H9 (cell line): ENCODE data around the gene SLC22A2. TPM values are rescaled to one million over a fixed set of nuclear protein-coding genes. Genes with fewer than 3 reads are reported as not detected.

ENCODE experiments used
- DNase-seq: peaks from one replicate; pipeline ENCODE4 v3.0.0-alpha.2; 2017
- H2AFZ ChIP-seq: one replicate; pipeline ENCODE4 v1.6.1; 2013; ENCODE audit warnings: mild to moderate bottlenecking, low read length, control low read depth, moderate library complexity
- H2AK5ac ChIP-seq: 2 replicates; pipeline ENCODE4 v1.6.1; 2013; ENCODE audit warnings: low read length, control low read depth, mixed read lengths; ENCODE audit not compliant: insufficient read length
- H2BK120ac ChIP-seq: one replicate; pipeline ENCODE4 v1.6.1; 2013; ENCODE audit warnings: low read depth, mild to moderate bottlenecking, low read length, control low read depth, inconsistent platforms; ENCODE audit not compliant: poor library complexity, severe bottlenecking
- H2BK12ac ChIP-seq: 2 replicates; pipeline ENCODE4 v1.6.1; 2013; ENCODE audit warnings: low read length, control low read depth, mixed read lengths, low read depth; ENCODE audit not compliant: insufficient read length
- H2BK15ac ChIP-seq: 2 replicates; pipeline ENCODE4 v1.6.1; 2013; ENCODE audit warnings: low read depth, low read length, control low read depth
- H2BK20ac ChIP-seq: one replicate; pipeline ENCODE4 v1.6.1; 2013; ENCODE audit warnings: low read depth, mild to moderate bottlenecking, low read length, control low read depth, inconsistent platforms; ENCODE audit not compliant: poor library complexity, severe bottlenecking
- H2BK5ac ChIP-seq: 2 replicates; pipeline ENCODE4 v1.6.1; 2013; ENCODE audit warnings: low read length, control low read depth, mixed read lengths; ENCODE audit not compliant: insufficient read length
- H3K14ac ChIP-seq: 2 replicates; pipeline ENCODE4 v1.6.1; 2013; ENCODE audit warnings: low read length, control low read depth; ENCODE audit not compliant: insufficient read depth
- H3K18ac ChIP-seq: 2 replicates; pipeline ENCODE4 v1.6.1; 2013; ENCODE audit warnings: low read depth, mild to moderate bottlenecking, mixed read lengths, low read length, control low read depth; ENCODE audit not compliant: insufficient read length
- H3K23ac ChIP-seq: 2 replicates; pipeline ENCODE4 v1.6.1; 2013; ENCODE audit warnings: low read length, control low read depth, mixed read lengths, low read depth; ENCODE audit not compliant: insufficient read length
- H3K23me2 ChIP-seq: 2 replicates; pipeline ENCODE4 v1.6.1; 2013; ENCODE audit warnings: low read depth, mild to moderate bottlenecking, mixed read lengths, low read length, control low read depth; ENCODE audit not compliant: insufficient read length, poor library complexity, severe bottlenecking
- H3K27ac ChIP-seq: 2 replicates; pipeline ENCODE4 v1.5.1; 2013; ENCODE audit warnings: low read length, control low read depth, mixed read lengths, low read depth; ENCODE audit not compliant: insufficient read length
- H3K27me3 ChIP-seq: 2 replicates; pipeline ENCODE4 v1.6.1; 2013; ENCODE audit warnings: low read length, control low read depth, inconsistent platforms; ENCODE audit not compliant: insufficient read depth
- H3K4ac ChIP-seq: 2 replicates; pipeline ENCODE4 v1.6.1; 2013; ENCODE audit warnings: low read depth, mild to moderate bottlenecking, control low read depth, inconsistent platforms, low read length, moderate library complexity
- H3K4me1 ChIP-seq: 2 replicates; pipeline ENCODE4 v1.6.1; 2013; ENCODE audit warnings: low read length, control low read depth, inconsistent platforms; ENCODE audit not compliant: insufficient read depth
- H3K4me2 ChIP-seq: 2 replicates; pipeline ENCODE4 v1.6.1; 2013; ENCODE audit warnings: low read length, control low read depth, mixed read lengths; ENCODE audit not compliant: insufficient read length, insufficient read depth
- H3K56ac ChIP-seq: 2 replicates; pipeline ENCODE4 v1.6.1; 2013; ENCODE audit warnings: low read depth, mild to moderate bottlenecking, mixed read lengths, low read length, control low read depth; ENCODE audit not compliant: insufficient read length
- H3K79me1 ChIP-seq: 2 replicates; pipeline ENCODE4 v1.6.1; 2013; ENCODE audit warnings: low read depth, mild to moderate bottlenecking, moderate library complexity, low read length, control low read depth, inconsistent platforms; ENCODE audit not compliant: insufficient read depth, poor library complexity, severe bottlenecking
- H3K79me2 ChIP-seq: 2 replicates; pipeline ENCODE4 v1.6.1; 2013; ENCODE audit warnings: low read length, control low read depth, inconsistent platforms; ENCODE audit not compliant: insufficient read depth
- H3K9ac ChIP-seq: 2 replicates; pipeline ENCODE4 v1.6.1; 2013; ENCODE audit warnings: low read length, control low read depth, mixed read lengths; ENCODE audit not compliant: insufficient read length; ENCODE audit errors: extremely low read depth
- H3K9me3 ChIP-seq: one replicate; pipeline ENCODE4 v1.6.1; 2013; ENCODE audit warnings: low read depth, low read length, inconsistent platforms; ENCODE audit not compliant: control insufficient read depth
- H3T11ph ChIP-seq: one replicate; pipeline ENCODE4 v1.6.1; 2013; ENCODE audit warnings: mild to moderate bottlenecking, low read length, control low read depth, inconsistent platforms
- H4K20me1 ChIP-seq: one replicate; pipeline ENCODE4 v1.6.1; 2013; ENCODE audit not compliant: control insufficient read depth, insufficient read length, insufficient read depth
- H4K5ac ChIP-seq: 2 replicates; pipeline ENCODE4 v1.6.1; 2013; ENCODE audit warnings: low read depth, mild to moderate bottlenecking, mixed read lengths, low read length, control low read depth; ENCODE audit not compliant: insufficient read length
- H4K8ac ChIP-seq: replicated peaks from 2 replicates; pipeline ENCODE4 v1.6.1; 2013; ENCODE audit warnings: low read length, control low read depth, mixed read lengths, low read depth; ENCODE audit not compliant: insufficient read length
- H4K91ac ChIP-seq: 2 replicates; pipeline ENCODE4 v1.6.1; 2013; ENCODE audit warnings: low read depth, mild to moderate bottlenecking, moderate library complexity, mixed read lengths, low read length, control low read depth; ENCODE audit not compliant: insufficient read length
- H3K27ac Mint-ChIP-seq, 3 experiments: 2 replicates in 2 of 3; 3 replicates in 1 of 3; pipeline ENCODE4 v1.8.0; 2020 to 2021; ENCODE audit warnings: mixed read lengths in 3 of 3, mild to moderate bottlenecking in 1 of 3, moderate library complexity in 1 of 3
- H3K27me3 Mint-ChIP-seq: 2 replicates; pipeline ENCODE4 v1.8.0; 2021; ENCODE audit warnings: low read depth, mild to moderate bottlenecking, moderate library complexity, mixed read lengths
- H3K36me3 Mint-ChIP-seq, 3 experiments: 2 replicates in 2 of 3; 3 replicates in 1 of 3; pipeline ENCODE4 v1.8.0; 2020 to 2021; ENCODE audit warnings: low read depth in 3 of 3, mixed read lengths in 3 of 3; ENCODE audit not compliant: insufficient read depth in 1 of 3
- H3K4me1 Mint-ChIP-seq, 2 experiments: 2 replicates each; pipeline ENCODE4 v1.8.0; 2020; ENCODE audit warnings: mixed read lengths in 2 of 2
- H3K4me3 Mint-ChIP-seq, 2 experiments: 2 replicates in 1 of 2; 3 replicates in 1 of 2; pipeline ENCODE4 v1.8.0; 2020 to 2021; ENCODE audit warnings: mild to moderate bottlenecking in 2 of 2, mixed read lengths in 2 of 2, moderate library complexity in 1 of 2
- H3K9me3 Mint-ChIP-seq, 2 experiments: 2 replicates in 1 of 2; 3 replicates in 1 of 2; pipeline ENCODE4 v1.8.0; 2020; ENCODE audit warnings: mild to moderate bottlenecking in 2 of 2, mixed read lengths in 2 of 2, moderate library complexity in 1 of 2
- CTCF ChIP-seq: fragments of 200-600 bp; sonication (generic); conservative IDR thresholded peaks from 3 replicates; pipeline ENCODE4 v1.8.0; 2021; ENCODE audit warnings: antibody characterized with exemption, mild to moderate bottlenecking
- WGBS: extraction: QIAGEN DNeasy Blood & Tissue Kit; methylation state at CpG from one replicate; pipeline ENCODE4 v1.1.7; 2013; ENCODE audit warnings: missing lambda C conversion rate, low lambda C conversion rate, mixed read lengths; ENCODE audit not compliant: insufficient read length; ENCODE audit errors: extremely low coverage; 5-methylcytosine and 5-hydroxymethylcytosine counted together
- total RNA-seq: library from RNA; stranded (reverse); gene quantifications from 2 replicates; pipeline ENCODE4 v1.2.1, GENCODE V29; 2021

The SLC22A2 gene
- total RNA-seq, 1 experiment from 2014 or later: 1.0 TPM

- Mint-ChIP-seq H3K4me1 (no peaks in the 10 kb centered on the region), H3K27me3 (no peaks in the 10 kb centered on the region), H3K36me3 (peaks cover 3 to 4% (median 4%) of the 10 kb centered on the region in 3 experiments; a peak in 4 of 7 replicates), H3K9me3 (peaks cover 3 to 8% of the 10 kb centered on the region in 2 experiments; a peak in 4 of 5 replicates), H3K4me3 (no peak overlapping the region), H3K27ac (no peak overlapping the region; a peak in 1 of 7 replicates)
- Histone ChIP-seq H3K14ac (no peak overlapping the region), H2AK5ac (no peak overlapping the region), H2BK120ac (no peak overlapping the region), H3K9ac (no peak overlapping the region), H3K18ac (no peak overlapping the region), H4K91ac (no peak overlapping the region), H3K79me2 (no peaks in the 10 kb centered on the region), H3K27me3 (no peaks in the 10 kb centered on the region), H3K4ac (no peak overlapping the region), H3K79me1 (no peaks in the 10 kb centered on the region), H4K5ac (no peak overlapping the region), H4K20me1 (no peaks in the 10 kb centered on the region), H3K27ac (no peak overlapping the region), H3K9me3 (no peaks in the 10 kb centered on the region), H3K56ac (no peak overlapping the region), H3K4me1 (no peaks in the 10 kb centered on the region), H2BK20ac (no peak overlapping the region), H3K23ac (no peak overlapping the region), H2BK15ac (no peak overlapping the region), H2AFZ (no peak overlapping the region), H3T11ph (no peak overlapping the region), H2BK12ac (no peak overlapping the region), H3K23me2 (no peaks in the 10 kb centered on the region), H4K8ac (no peak overlapping the region), H3K4me2 (no peak overlapping the region), H2BK5ac (no peak overlapping the region)
- no peak for TF ChIP-seq CTCF
- DNase-seq: no peak
- WGBS: no CpG with 5 or more reads among the region's 2 CpGs
Observed at GRCh38 chr6:160201061-160201460, 57.6 kb downstream of the SLC22A2 start.
